ENCODE measurements around the gene RNPEP. TPM values are rescaled to one million over a fixed set of nuclear protein-coding genes. Genes with fewer than 3 reads are reported as not detected.

RNPEP gene
- total and polyA plus RNA-seq, 2 of the 13 experiments (the other 11 are each of a cell fraction or from before 2014, with no cell fraction given): 20.6 to 38.4 TPM

DNA sequence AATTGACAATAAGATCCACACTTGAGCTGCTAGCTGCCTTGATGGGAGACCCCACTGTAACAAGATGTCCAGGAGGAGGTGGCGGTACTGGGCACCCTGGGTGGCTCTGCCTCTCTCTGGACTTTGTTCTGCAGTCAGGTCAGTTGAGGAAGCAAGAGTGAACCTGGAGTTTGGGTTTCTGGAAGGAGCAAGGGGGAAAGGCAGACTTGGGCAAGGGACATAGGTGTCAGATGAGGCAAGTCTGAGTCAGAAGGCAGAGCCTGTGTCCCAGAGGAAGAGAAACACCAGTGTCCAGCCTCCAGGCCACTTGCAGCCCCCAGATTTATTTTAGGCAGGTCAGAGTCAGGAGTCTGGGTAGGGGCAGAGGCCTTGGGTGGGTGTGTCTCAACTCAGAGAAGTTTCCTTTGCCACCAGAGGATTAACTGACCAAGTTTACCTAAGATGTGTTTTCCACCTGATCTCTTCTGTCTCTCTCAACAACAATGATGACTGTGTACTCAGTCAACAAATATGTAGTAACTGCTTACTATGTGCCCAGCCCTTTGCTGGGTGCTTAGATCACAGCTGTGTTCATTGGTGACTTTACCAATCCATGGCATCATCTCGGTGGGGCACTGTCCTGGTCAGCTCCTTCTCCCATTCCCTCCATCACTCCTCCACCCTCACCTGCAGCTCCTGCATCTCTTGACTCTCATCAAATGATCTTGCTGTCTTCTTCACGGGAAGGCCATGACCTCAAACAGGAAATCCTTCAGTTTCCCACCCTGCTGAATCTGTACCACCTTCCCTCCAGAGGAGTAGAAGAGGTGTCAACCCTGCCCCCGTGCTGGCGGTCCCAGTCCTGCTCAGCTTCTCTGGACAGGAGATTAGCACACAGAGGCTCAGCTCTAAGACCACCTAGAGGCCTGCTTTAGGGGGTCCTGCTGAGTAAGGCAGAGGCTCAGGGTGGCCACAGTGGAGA, 64.6 kb downstream of the RNPEP start (continued):
- TF ChIP-seq, protein P1, sequence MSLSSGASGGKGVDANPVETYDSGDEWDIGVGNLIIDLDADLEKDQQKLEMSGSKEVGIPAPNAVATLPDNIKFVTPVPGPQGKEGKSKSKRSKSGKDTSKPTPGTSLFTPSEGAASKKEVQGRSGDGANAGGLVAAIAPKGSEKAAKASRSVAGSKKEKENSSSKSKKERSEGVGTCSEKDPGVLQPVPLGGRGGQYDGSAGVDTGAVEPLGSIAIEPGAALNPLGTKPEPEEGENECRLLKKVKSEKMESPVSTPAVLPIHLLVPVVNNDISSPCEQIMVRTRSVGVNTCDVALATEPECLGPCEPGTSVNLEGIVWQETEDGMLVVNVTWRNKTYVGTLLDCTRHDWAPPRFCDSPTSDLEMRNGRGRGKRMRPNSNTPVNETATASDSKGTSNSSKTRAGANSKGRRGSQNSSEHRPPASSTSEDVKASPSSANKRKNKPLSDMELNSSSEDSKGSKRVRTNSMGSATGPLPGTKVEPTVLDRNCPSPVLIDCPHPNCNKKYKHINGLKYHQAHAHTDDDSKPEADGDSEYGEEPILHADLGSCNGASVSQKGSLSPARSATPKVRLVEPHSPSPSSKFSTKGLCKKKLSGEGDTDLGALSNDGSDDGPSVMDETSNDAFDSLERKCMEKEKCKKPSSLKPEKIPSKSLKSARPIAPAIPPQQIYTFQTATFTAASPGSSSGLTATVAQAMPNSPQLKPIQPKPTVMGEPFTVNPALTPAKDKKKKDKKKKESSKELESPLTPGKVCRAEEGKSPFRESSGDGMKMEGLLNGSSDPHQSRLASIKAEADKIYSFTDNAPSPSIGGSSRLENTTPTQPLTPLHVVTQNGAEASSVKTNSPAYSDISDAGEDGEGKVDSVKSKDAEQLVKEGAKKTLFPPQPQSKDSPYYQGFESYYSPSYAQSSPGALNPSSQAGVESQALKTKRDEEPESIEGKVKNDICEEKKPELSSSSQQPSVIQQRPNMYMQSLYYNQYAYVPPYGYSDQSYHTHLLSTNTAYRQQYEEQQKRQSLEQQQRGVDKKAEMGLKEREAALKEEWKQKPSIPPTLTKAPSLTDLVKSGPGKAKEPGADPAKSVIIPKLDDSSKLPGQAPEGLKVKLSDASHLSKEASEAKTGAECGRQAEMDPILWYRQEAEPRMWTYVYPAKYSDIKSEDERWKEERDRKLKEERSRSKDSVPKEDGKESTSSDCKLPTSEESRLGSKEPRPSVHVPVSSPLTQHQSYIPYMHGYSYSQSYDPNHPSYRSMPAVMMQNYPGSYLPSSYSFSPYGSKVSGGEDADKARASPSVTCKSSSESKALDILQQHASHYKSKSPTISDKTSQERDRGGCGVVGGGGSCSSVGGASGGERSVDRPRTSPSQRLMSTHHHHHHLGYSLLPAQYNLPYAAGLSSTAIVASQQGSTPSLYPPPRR (CRISPR knock-in tag; IDR thresholded peaks at IDR 0.05; ENCODE audit: borderline replicate concordance): peak; percentile 59; the same call in 1 of the 2 replicates
- TF ChIP-seq SOX13 (IDR thresholded peaks at IDR 0.05) (no peak), SOX13 (CRISPR knock-in tag; conservative IDR thresholded peaks at IDR 0.05 in 1 of 2, IDR thresholded peaks at IDR 0.05 in 1 of 2) (peak in 1 of 2 experiments; percentile 95; a peak in 2 of 4 replicates), SP5 (CRISPR knock-in tag; IDR thresholded peaks at IDR 0.05; ENCODE audit: borderline replicate concordance, low read depth) (peak; percentile 76), HOXA7 (CRISPR knock-in tag; IDR thresholded peaks at IDR 0.05) (no peak), MED1 (CRISPR knock-in tag; IDR thresholded peaks at IDR 0.05) (peak; percentile 43; the same call in 1 of the 2 replicates), KAT8 (CRISPR knock-in tag; IDR thresholded peaks at IDR 0.05) (peak; percentile 49; the same call in 1 of the 2 replicates), ZNF335 (CRISPR knock-in tag; IDR thresholded peaks at IDR 0.05) (0 out of 2 replicates have a peak, but pooled peaks have one; percentile 55), KDM1A (CRISPR knock-in tag; IDR thresholded peaks at IDR 0.05) (peak; percentile 40; the same call in 1 of the 2 replicates), NCOR1 (IDR thresholded peaks at IDR 0.05; ENCODE audit: borderline replicate concordance, low read length) (no peak)
- TF ChIP-seq, protein P2, sequence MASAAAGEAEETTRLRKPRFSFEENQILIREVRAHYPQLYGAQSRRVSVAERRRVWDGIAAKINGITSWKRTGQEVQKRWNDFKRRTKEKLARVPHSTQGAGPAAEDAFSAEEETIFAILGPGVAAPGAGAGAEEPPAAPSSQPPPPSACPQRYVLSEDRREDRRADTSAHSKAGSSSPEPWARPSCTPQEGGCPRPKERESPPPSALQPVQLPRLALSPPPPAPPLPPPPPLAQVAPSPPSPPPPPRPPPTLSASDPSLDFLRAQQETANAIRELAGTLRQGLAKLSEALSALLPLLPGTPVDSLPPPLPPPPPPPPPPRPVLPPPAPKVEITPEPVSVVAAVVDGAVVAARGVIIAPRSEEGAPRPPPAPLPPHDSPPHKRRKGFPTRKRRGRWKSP (CRISPR knock-in tag; IDR thresholded peaks at IDR 0.05): no peak
- TF ChIP-seq, protein P3, sequence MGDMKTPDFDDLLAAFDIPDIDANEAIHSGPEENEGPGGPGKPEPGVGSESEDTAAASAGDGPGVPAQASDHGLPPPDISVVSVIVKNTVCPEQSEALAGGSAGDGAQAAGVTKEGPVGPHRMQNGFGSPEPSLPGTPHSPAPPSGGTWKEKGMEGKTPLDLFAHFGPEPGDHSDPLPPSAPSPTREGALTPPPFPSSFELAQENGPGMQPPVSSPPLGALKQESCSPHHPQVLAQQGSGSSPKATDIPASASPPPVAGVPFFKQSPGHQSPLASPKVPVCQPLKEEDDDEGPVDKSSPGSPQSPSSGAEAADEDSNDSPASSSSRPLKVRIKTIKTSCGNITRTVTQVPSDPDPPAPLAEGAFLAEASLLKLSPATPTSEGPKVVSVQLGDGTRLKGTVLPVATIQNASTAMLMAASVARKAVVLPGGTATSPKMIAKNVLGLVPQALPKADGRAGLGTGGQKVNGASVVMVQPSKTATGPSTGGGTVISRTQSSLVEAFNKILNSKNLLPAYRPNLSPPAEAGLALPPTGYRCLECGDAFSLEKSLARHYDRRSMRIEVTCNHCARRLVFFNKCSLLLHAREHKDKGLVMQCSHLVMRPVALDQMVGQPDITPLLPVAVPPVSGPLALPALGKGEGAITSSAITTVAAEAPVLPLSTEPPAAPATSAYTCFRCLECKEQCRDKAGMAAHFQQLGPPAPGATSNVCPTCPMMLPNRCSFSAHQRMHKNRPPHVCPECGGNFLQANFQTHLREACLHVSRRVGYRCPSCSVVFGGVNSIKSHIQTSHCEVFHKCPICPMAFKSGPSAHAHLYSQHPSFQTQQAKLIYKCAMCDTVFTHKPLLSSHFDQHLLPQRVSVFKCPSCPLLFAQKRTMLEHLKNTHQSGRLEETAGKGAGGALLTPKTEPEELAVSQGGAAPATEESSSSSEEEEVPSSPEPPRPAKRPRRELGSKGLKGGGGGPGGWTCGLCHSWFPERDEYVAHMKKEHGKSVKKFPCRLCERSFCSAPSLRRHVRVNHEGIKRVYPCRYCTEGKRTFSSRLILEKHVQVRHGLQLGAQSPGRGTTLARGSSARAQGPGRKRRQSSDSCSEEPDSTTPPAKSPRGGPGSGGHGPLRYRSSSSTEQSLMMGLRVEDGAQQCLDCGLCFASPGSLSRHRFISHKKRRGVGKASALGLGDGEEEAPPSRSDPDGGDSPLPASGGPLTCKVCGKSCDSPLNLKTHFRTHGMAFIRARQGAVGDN (CRISPR knock-in tag; IDR thresholded peaks at IDR 0.05): peak; percentile 18; the same call in 1 of the 2 replicates

Data from HepG2 (cell line).